H9 (cell line): ENCODE results near the gene PTPRN2. TPM values are rescaled to one million over a fixed set of nuclear protein-coding genes. Genes with fewer than 3 reads are reported as not detected.
A peak's percentile ranks its signal among the peaks of the same experiment; 100 is the strongest.

ENCODE experiments used
- DNase-seq: peaks from one replicate; pipeline ENCODE4 v3.0.0-alpha.2; 2017
- H2AFZ ChIP-seq: one replicate; pipeline ENCODE4 v1.6.1; 2013; ENCODE audit warnings: mild to moderate bottlenecking, low read length, control low read depth, moderate library complexity
- H2AK5ac ChIP-seq: 2 replicates; pipeline ENCODE4 v1.6.1; 2013; ENCODE audit warnings: low read length, control low read depth, mixed read lengths; ENCODE audit not compliant: insufficient read length
- H2BK120ac ChIP-seq: one replicate; pipeline ENCODE4 v1.6.1; 2013; ENCODE audit warnings: low read depth, mild to moderate bottlenecking, low read length, control low read depth, inconsistent platforms; ENCODE audit not compliant: poor library complexity, severe bottlenecking
- H2BK12ac ChIP-seq: 2 replicates; pipeline ENCODE4 v1.6.1; 2013; ENCODE audit warnings: low read length, control low read depth, mixed read lengths, low read depth; ENCODE audit not compliant: insufficient read length
- H2BK15ac ChIP-seq: 2 replicates; pipeline ENCODE4 v1.6.1; 2013; ENCODE audit warnings: low read depth, low read length, control low read depth
- H2BK20ac ChIP-seq: one replicate; pipeline ENCODE4 v1.6.1; 2013; ENCODE audit warnings: low read depth, mild to moderate bottlenecking, low read length, control low read depth, inconsistent platforms; ENCODE audit not compliant: poor library complexity, severe bottlenecking
- H2BK5ac ChIP-seq: 2 replicates; pipeline ENCODE4 v1.6.1; 2013; ENCODE audit warnings: low read length, control low read depth, mixed read lengths; ENCODE audit not compliant: insufficient read length
- H3K14ac ChIP-seq: 2 replicates; pipeline ENCODE4 v1.6.1; 2013; ENCODE audit warnings: low read length, control low read depth; ENCODE audit not compliant: insufficient read depth
- H3K18ac ChIP-seq: 2 replicates; pipeline ENCODE4 v1.6.1; 2013; ENCODE audit warnings: low read depth, mild to moderate bottlenecking, mixed read lengths, low read length, control low read depth; ENCODE audit not compliant: insufficient read length
- H3K23ac ChIP-seq: 2 replicates; pipeline ENCODE4 v1.6.1; 2013; ENCODE audit warnings: low read length, control low read depth, mixed read lengths, low read depth; ENCODE audit not compliant: insufficient read length
- H3K23me2 ChIP-seq: 2 replicates; pipeline ENCODE4 v1.6.1; 2013; ENCODE audit warnings: low read depth, mild to moderate bottlenecking, mixed read lengths, low read length, control low read depth; ENCODE audit not compliant: insufficient read length, poor library complexity, severe bottlenecking
- H3K27ac ChIP-seq: 2 replicates; pipeline ENCODE4 v1.5.1; 2013; ENCODE audit warnings: low read length, control low read depth, mixed read lengths, low read depth; ENCODE audit not compliant: insufficient read length
- H3K27me3 ChIP-seq: 2 replicates; pipeline ENCODE4 v1.6.1; 2013; ENCODE audit warnings: low read length, control low read depth, inconsistent platforms; ENCODE audit not compliant: insufficient read depth
- H3K4ac ChIP-seq: 2 replicates; pipeline ENCODE4 v1.6.1; 2013; ENCODE audit warnings: low read depth, mild to moderate bottlenecking, control low read depth, inconsistent platforms, low read length, moderate library complexity
- H3K4me1 ChIP-seq: 2 replicates; pipeline ENCODE4 v1.6.1; 2013; ENCODE audit warnings: low read length, control low read depth, inconsistent platforms; ENCODE audit not compliant: insufficient read depth
- H3K4me2 ChIP-seq: 2 replicates; pipeline ENCODE4 v1.6.1; 2013; ENCODE audit warnings: low read length, control low read depth, mixed read lengths; ENCODE audit not compliant: insufficient read length, insufficient read depth
- H3K56ac ChIP-seq: 2 replicates; pipeline ENCODE4 v1.6.1; 2013; ENCODE audit warnings: low read depth, mild to moderate bottlenecking, mixed read lengths, low read length, control low read depth; ENCODE audit not compliant: insufficient read length
- H3K79me1 ChIP-seq: 2 replicates; pipeline ENCODE4 v1.6.1; 2013; ENCODE audit warnings: low read depth, mild to moderate bottlenecking, moderate library complexity, low read length, control low read depth, inconsistent platforms; ENCODE audit not compliant: insufficient read depth, poor library complexity, severe bottlenecking
- H3K79me2 ChIP-seq: 2 replicates; pipeline ENCODE4 v1.6.1; 2013; ENCODE audit warnings: low read length, control low read depth, inconsistent platforms; ENCODE audit not compliant: insufficient read depth
- H3K9ac ChIP-seq: 2 replicates; pipeline ENCODE4 v1.6.1; 2013; ENCODE audit warnings: low read length, control low read depth, mixed read lengths; ENCODE audit not compliant: insufficient read length; ENCODE audit errors: extremely low read depth
- H3K9me3 ChIP-seq: one replicate; pipeline ENCODE4 v1.6.1; 2013; ENCODE audit warnings: low read depth, low read length, inconsistent platforms; ENCODE audit not compliant: control insufficient read depth
- H3T11ph ChIP-seq: one replicate; pipeline ENCODE4 v1.6.1; 2013; ENCODE audit warnings: mild to moderate bottlenecking, low read length, control low read depth, inconsistent platforms
- H4K20me1 ChIP-seq: one replicate; pipeline ENCODE4 v1.6.1; 2013; ENCODE audit not compliant: control insufficient read depth, insufficient read length, insufficient read depth
- H4K5ac ChIP-seq: 2 replicates; pipeline ENCODE4 v1.6.1; 2013; ENCODE audit warnings: low read depth, mild to moderate bottlenecking, mixed read lengths, low read length, control low read depth; ENCODE audit not compliant: insufficient read length
- H4K8ac ChIP-seq: replicated peaks from 2 replicates; pipeline ENCODE4 v1.6.1; 2013; ENCODE audit warnings: low read length, control low read depth, mixed read lengths, low read depth; ENCODE audit not compliant: insufficient read length
- H4K91ac ChIP-seq: 2 replicates; pipeline ENCODE4 v1.6.1; 2013; ENCODE audit warnings: low read depth, mild to moderate bottlenecking, moderate library complexity, mixed read lengths, low read length, control low read depth; ENCODE audit not compliant: insufficient read length
- H3K27ac Mint-ChIP-seq, 3 experiments: 2 replicates in 2 of 3; 3 replicates in 1 of 3; pipeline ENCODE4 v1.8.0; 2020 to 2021; ENCODE audit warnings: mixed read lengths in 3 of 3, mild to moderate bottlenecking in 1 of 3, moderate library complexity in 1 of 3
- H3K27me3 Mint-ChIP-seq: 2 replicates; pipeline ENCODE4 v1.8.0; 2021; ENCODE audit warnings: low read depth, mild to moderate bottlenecking, moderate library complexity, mixed read lengths
- H3K36me3 Mint-ChIP-seq, 3 experiments: 2 replicates in 2 of 3; 3 replicates in 1 of 3; pipeline ENCODE4 v1.8.0; 2020 to 2021; ENCODE audit warnings: low read depth in 3 of 3, mixed read lengths in 3 of 3; ENCODE audit not compliant: insufficient read depth in 1 of 3
- H3K4me1 Mint-ChIP-seq, 2 experiments: 2 replicates each; pipeline ENCODE4 v1.8.0; 2020; ENCODE audit warnings: mixed read lengths in 2 of 2
- H3K4me3 Mint-ChIP-seq, 2 experiments: 2 replicates in 1 of 2; 3 replicates in 1 of 2; pipeline ENCODE4 v1.8.0; 2020 to 2021; ENCODE audit warnings: mild to moderate bottlenecking in 2 of 2, mixed read lengths in 2 of 2, moderate library complexity in 1 of 2
- H3K9me3 Mint-ChIP-seq, 2 experiments: 2 replicates in 1 of 2; 3 replicates in 1 of 2; pipeline ENCODE4 v1.8.0; 2020; ENCODE audit warnings: mild to moderate bottlenecking in 2 of 2, mixed read lengths in 2 of 2, moderate library complexity in 1 of 2
- WGBS: extraction: QIAGEN DNeasy Blood & Tissue Kit; methylation state at CpG from one replicate; pipeline ENCODE4 v1.1.7; 2013; ENCODE audit warnings: missing lambda C conversion rate, low lambda C conversion rate, mixed read lengths; ENCODE audit not compliant: insufficient read length; ENCODE audit errors: extremely low coverage; 5-methylcytosine and 5-hydroxymethylcytosine counted together
- total RNA-seq: library from RNA; stranded (reverse); gene quantifications from 2 replicates; pipeline ENCODE4 v1.2.1, GENCODE V29; 2021
- TF ChIP-seq, protein P1 (sequence below): fragments of 200-600 bp; sonication (generic); conservative IDR thresholded peaks from 3 replicates; pipeline ENCODE4 v1.8.0; 2021; ENCODE audit warnings: antibody characterized with exemption, mild to moderate bottlenecking

PTPRN2 gene
- total RNA-seq, 1 experiment from 2014 or later: 5.2 TPM

DNA sequence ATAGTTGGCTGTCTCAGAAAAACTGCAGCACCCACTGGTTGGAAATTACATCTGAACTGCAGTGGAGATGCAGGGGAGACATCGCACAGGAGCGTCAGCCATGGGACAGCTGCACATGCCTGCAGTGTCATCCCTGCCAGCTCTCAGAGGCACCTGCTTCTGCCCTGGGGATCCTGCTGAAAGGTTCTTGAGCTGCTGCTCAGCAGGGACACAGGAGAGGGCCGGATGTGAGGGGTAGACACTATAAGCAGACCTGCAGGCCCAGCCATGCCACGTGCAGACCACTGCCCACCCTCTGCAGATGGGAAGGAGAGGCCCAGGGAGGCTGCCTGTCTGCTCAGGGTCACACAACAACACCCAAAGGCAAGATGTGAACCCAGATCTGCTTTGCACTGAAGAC lies 649.4 kb downstream of the PTPRN2 start:
- Histone ChIP-seq H4K20me1 (no peaks in the 10 kb centered on the region), H4K5ac (no peak overlapping the region), H3K23ac (no peak overlapping the region), H4K91ac (no peak overlapping the region), H3K18ac (no peak overlapping the region), H3K23me2 (no peaks in the 10 kb centered on the region), H3K4me1 (no peaks in the 10 kb centered on the region), H2AFZ (no peak overlapping the region), H3K27ac (no peak overlapping the region), H2BK5ac (no peak overlapping the region), H4K8ac (no peak overlapping the region), H3K79me1 (no peaks in the 10 kb centered on the region), H2BK120ac (no peak overlapping the region), H2BK15ac (no peak overlapping the region), H3K9me3 (no peaks in the 10 kb centered on the region), H3K79me2 (no peaks in the 10 kb centered on the region), H3K56ac (no peak overlapping the region), H3K9ac (no peak overlapping the region), H3K27me3 (no peaks in the 10 kb centered on the region), H3K14ac (no peak overlapping the region), H2AK5ac (no peak overlapping the region), H2BK20ac (no peak overlapping the region), H2BK12ac (no peak overlapping the region), H3K4me2 (no peak overlapping the region), H3T11ph (no peak overlapping the region), H3K4ac (no peak overlapping the region)
- no peak for DNase-seq
- H3K4me1 Mint-ChIP-seq: peaks cover 8 to 10% of the 10 kb centered on the region in 2 experiments
- peaks cover 9 to 28% (median 16%) of the 10 kb centered on the region in 3 experiments for H3K36me3 Mint-ChIP-seq
- H3K27me3 Mint-ChIP-seq: peaks cover 22% of the 10 kb centered on the region
- peaks cover 20 to 34% of the 10 kb centered on the region in 2 experiments for H3K9me3 Mint-ChIP-seq
- TF ChIP-seq, protein P1, sequence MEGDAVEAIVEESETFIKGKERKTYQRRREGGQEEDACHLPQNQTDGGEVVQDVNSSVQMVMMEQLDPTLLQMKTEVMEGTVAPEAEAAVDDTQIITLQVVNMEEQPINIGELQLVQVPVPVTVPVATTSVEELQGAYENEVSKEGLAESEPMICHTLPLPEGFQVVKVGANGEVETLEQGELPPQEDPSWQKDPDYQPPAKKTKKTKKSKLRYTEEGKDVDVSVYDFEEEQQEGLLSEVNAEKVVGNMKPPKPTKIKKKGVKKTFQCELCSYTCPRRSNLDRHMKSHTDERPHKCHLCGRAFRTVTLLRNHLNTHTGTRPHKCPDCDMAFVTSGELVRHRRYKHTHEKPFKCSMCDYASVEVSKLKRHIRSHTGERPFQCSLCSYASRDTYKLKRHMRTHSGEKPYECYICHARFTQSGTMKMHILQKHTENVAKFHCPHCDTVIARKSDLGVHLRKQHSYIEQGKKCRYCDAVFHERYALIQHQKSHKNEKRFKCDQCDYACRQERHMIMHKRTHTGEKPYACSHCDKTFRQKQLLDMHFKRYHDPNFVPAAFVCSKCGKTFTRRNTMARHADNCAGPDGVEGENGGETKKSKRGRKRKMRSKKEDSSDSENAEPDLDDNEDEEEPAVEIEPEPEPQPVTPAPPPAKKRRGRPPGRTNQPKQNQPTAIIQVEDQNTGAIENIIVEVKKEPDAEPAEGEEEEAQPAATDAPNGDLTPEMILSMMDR: no peak
- 0 out of 7 replicates have a peak overlapping the region, but pooled peaks of 1 of the 3 experiments have one; percentile 14 for H3K27ac Mint-ChIP-seq
- WGBS: no CpG with 5 or more reads among the region's 4 CpGs
- H3K4me3 Mint-ChIP-seq: no peak overlapping the region
